Mesothelial cell of epicardium (in vitro differentiated cells): Measurements from ENCODE around the gene LTBP3. TPM values are rescaled to one million over a fixed set of nuclear protein-coding genes. Genes with fewer than 3 reads are reported as not detected.
A peak's percentile ranks its signal among the peaks of the same experiment; 100 is the strongest.

Source experiments
- DNase-seq, 2 experiments: peaks; one replicate each; pipeline ENCODE4 v3.0.0; 2021; ENCODE audit warnings: low spot score in 2 of 2; ENCODE audit not compliant: unreplicated experiment in 2 of 2
- H3K27ac Mint-ChIP-seq: 2 replicates; pipeline ENCODE4 v1.8.0; 2021; ENCODE audit warnings: mixed read lengths
- H3K27me3 Mint-ChIP-seq: 2 replicates; pipeline ENCODE4 v1.8.0; 2021; ENCODE audit warnings: low read depth, mixed read lengths
- H3K36me3 Mint-ChIP-seq: 2 replicates; pipeline ENCODE4 v1.8.0; 2021; ENCODE audit warnings: mixed read lengths
- H3K4me1 Mint-ChIP-seq: 2 replicates; pipeline ENCODE4 v1.8.0; 2021; ENCODE audit warnings: mixed read lengths
- H3K4me3 Mint-ChIP-seq: 2 replicates; pipeline ENCODE4 v1.8.0; 2021; ENCODE audit warnings: mild to moderate bottlenecking, moderate library complexity, mixed read lengths
- H3K9me3 Mint-ChIP-seq: 2 replicates; pipeline ENCODE4 v1.8.0; 2021; ENCODE audit warnings: mixed read lengths
- total RNA-seq: library from RNA; stranded (reverse); gene quantifications from 3 replicates; pipeline ENCODE4 v1.2.1, GENCODE V29; 2021
- TF ChIP-seq, protein P1 (sequence below): fragments of 200-600 bp; sonication (generic); IDR thresholded peaks from one replicate; pipeline ENCODE4 v1.5.0; 2021; ENCODE audit warnings: antibody characterized with exemption; ENCODE audit not compliant: unreplicated experiment

LTBP3 gene
- total RNA-seq, 1 donor from 2014 or later: 333 TPM

DNA sequence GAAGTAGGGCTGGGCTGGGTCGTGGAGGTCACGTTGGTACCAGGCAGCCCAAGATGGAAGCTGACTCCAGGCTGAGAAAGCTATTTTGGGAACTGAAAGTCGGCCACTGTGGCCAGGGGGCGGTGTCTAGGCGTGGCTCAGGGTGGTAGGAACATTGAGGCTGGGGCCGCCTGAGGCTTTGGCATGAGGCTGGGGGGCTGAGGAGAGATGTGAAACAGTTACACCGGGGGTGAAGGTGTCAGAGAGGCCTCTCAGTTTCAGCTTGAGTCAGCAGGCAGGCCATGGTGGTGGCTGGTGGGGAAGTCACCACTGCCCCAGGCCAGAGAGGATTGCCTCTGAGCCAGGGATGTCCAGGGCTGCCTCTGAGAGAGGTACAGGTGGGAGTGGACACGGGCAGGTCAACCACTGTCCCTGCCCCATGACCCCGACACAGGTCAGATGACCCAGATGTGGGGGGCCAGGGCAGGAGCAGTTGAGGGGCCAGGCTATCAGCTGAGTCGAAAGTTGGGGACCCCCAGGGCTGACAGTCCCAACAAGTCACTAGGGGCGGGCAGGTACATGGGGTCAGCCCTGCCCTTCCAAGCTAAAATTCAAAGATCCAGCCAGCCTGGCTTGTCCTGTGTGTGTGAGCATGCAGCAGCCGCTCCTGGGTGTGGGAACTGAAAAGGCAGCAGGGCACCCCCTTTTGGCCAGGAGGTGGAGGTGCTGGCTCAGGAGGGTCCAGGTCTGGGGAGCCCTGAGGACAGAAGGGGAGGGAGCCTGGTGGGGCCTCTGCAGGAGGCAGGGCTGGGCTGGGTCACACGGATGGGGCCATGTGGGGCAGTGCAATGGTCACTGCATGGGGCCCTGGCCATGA lies 30.3 kb upstream of the LTBP3 start:
- DNase-seq: no peak
- peaks cover 14% of the 10 kb centered on the region for H3K4me1 Mint-ChIP-seq
- peaks cover 26% of the 10 kb centered on the region for H3K27me3 Mint-ChIP-seq
- H3K27ac Mint-ChIP-seq: no peak overlapping the region
- H3K4me3 Mint-ChIP-seq: no peak overlapping the region
- peaks cover 4% of the 10 kb centered on the region for H3K36me3 Mint-ChIP-seq
- TF ChIP-seq, protein P1, sequence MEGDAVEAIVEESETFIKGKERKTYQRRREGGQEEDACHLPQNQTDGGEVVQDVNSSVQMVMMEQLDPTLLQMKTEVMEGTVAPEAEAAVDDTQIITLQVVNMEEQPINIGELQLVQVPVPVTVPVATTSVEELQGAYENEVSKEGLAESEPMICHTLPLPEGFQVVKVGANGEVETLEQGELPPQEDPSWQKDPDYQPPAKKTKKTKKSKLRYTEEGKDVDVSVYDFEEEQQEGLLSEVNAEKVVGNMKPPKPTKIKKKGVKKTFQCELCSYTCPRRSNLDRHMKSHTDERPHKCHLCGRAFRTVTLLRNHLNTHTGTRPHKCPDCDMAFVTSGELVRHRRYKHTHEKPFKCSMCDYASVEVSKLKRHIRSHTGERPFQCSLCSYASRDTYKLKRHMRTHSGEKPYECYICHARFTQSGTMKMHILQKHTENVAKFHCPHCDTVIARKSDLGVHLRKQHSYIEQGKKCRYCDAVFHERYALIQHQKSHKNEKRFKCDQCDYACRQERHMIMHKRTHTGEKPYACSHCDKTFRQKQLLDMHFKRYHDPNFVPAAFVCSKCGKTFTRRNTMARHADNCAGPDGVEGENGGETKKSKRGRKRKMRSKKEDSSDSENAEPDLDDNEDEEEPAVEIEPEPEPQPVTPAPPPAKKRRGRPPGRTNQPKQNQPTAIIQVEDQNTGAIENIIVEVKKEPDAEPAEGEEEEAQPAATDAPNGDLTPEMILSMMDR: peak; percentile 41
- no peaks in the 10 kb centered on the region for H3K9me3 Mint-ChIP-seq

DNA sequence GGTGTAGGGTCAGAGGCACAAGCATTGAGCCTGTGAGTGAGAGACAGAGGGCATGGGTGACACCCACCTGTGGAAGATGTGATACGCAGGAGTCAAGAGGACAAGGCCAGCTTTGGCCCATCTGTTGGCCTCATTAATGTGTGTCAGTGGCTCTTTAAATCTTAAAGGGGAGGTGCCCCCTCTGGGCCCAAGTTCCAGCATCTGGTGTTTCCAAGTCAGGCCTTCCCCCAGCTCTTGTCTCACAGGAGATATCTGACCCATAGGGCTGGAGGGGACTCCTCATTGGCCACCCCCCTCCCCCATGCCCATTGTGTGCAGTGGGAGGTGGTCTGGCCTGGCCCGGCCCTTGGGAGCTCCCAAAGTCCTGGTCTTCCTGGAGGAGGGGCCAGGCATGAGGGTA lies 28.5 kb upstream of the LTBP3 start:
- DNase-seq: no peak
- Mint-ChIP-seq H3K27me3 (peaks cover 14% of the 10 kb centered on the region), H3K9me3 (no peaks in the 10 kb centered on the region), H3K4me3 (no peak overlapping the region), H3K27ac (no peak overlapping the region), H3K36me3 (peaks cover 5% of the 10 kb centered on the region), H3K4me1 (peaks cover 4% of the 10 kb centered on the region)
- TF ChIP-seq, protein P1: no peak

DNA sequence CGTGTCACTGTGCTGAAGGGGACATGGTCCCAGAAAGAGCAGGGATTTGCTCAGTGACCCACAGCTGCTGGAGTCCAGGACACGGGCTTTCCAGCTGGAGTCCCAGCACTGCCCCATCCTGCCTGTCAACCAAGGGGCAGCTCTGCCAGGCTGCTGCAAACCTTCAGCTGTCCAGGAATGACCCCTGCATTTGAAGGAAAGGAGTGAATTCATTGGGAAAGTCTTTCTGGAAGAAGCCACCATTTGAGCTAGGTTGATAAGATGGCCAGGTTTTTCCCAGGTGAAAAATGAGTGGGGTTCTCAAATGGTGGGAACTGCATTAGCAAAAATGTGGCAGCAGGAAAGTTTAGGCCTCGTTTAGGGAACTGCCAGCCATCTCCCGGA lies 28.1 kb upstream of the LTBP3 start:
- Mint-ChIP-seq H3K36me3 (peaks cover 7% of the 10 kb centered on the region), H3K27ac (no peak overlapping the region), H3K4me1 (peaks cover 4% of the 10 kb centered on the region), H3K4me3 (no peak overlapping the region), H3K27me3 (peaks cover 11% of the 10 kb centered on the region), H3K9me3 (no peaks in the 10 kb centered on the region)
- DNase-seq: no peak
- TF ChIP-seq, protein P1: no peak

DNA sequence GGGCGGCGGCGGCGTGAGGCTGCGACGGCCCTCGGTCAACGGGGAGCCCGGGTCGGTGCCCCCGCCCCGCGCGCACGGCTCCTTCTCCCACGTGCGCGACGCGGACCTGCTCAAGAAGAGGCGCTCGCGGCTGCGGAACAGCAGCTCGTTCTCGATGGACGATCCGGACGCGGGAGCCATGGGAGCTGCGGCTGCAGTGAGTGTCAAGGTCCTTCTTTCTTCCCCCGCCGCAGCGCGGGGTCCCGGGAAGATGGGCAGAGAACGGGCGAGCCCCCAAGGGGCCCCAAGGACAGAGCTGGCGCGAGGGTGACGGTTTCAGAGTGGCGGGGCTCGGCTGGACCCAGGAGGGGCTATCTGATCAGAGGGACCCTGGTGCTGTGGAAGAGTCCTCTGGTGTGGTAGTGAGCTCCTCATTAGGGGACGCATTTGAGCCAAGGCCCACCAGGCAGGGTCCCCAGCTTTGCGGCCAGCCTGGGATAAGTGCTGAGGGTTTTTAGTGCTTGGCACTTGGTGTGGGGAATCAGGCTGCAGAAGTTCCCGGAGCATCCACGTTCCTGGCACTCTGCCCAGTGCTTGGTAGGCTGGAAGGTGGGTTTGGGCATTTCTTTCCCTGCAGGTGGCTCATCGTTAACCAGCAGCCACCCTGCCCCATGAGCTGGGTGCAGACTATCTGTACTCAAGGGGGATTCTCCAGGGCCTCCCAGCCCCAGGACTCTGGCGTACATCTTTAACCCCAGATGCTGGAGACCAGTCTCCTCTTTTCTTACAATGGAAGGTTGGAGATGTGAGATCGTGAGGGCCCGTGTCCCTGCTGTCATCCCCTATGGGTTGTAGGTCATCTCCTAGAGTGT lies 27.5 kb upstream of the LTBP3 start:
- Mint-ChIP-seq H3K4me3 (no peak overlapping the region), H3K27me3 (peaks cover 9% of the 10 kb centered on the region), H3K36me3 (peaks cover 7% of the 10 kb centered on the region), H3K4me1 (peaks cover 4% of the 10 kb centered on the region), H3K27ac (no peak overlapping the region), H3K9me3 (no peaks in the 10 kb centered on the region)
- TF ChIP-seq, protein P1: no peak
- DNase-seq: no peak

DNA sequence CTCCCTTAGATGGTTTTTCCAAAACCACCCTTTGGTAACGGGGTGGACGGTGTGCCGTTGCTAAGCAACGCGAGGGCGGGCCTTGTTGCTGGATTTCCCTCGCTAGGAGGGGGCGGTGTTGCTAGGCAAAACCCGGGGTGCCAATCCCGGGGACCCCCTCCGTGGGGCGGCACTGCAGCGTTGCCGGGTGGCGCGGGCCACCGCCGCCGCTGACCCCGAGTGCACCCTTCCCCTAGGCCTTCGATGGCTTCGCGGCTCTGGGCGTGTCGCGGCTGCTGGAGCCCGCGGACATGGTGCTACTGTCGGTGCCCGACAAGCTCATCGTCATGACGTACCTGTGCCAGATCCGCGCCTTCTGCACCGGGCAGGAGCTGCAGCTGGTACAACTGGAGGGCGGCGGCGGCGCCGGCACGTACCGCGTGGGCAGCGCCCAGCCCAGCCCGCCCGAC lies 26.6 kb upstream of the LTBP3 start:
- no peak for DNase-seq
- H3K36me3 Mint-ChIP-seq: peaks cover 6% of the 10 kb centered on the region
- TF ChIP-seq, protein P1: no peak
- no peak overlapping the region for H3K4me3 Mint-ChIP-seq
- H3K4me1 Mint-ChIP-seq: no peaks in the 10 kb centered on the region
- peaks cover 5% of the 10 kb centered on the region for H3K27me3 Mint-ChIP-seq
- H3K9me3 Mint-ChIP-seq: no peaks in the 10 kb centered on the region
- no peak overlapping the region for H3K27ac Mint-ChIP-seq
